Body of pancreas (tissue), 4 donors: Measurements from ENCODE around the gene SLC25A34.

ENCODE experiments used
- CTCF ChIP-seq, 7 experiments: fragments of 450-650 bp in 4 of 7; fragments of 200-600 bp in 3 of 7; sonication (generic) in 3 of 7; IDR thresholded peaks; one replicate each; pipeline ENCODE4 v1.5.1; 2016 to 2019; ENCODE audit warnings: antibody characterized with exemption in 7 of 7
- POLR2A ChIP-seq, 3 donors: fragments of 450-650 bp; IDR thresholded peaks; one replicate each; pipeline ENCODE4 v1.6.1; 2016; ENCODE audit warnings: antibody characterized with exemption in 3 of 3, mild to moderate bottlenecking in 2 of 3

- TF ChIP-seq POLR2A (IDR thresholded peaks at IDR 0.05) (no peak), CTCF (IDR thresholded peaks at IDR 0.05) (no peak)
Measured at GRCh38 chr1:15706751-15707150, 29.3 kb upstream of the SLC25A34 start.
